K562 (cell line): ENCODE measurements around the gene FMN2.

Experiments
- BMI1 ChIP-seq: fragments of 150-350 bp; IDR thresholded peaks from 2 replicates; pipeline ENCODE4 v1.6.1; 2014; ENCODE audit warnings: low read length
- POLR2A ChIP-seq: fragments of 450-650 bp; conservative IDR thresholded peaks from 2 replicates; pipeline ENCODE4 v1.6.1; 2016
- PRMT5 ChIP-seq: sonication (generic); formaldehyde crosslinking; IDR thresholded peaks from 2 replicates; pipeline ENCODE4 v1.5.0; 2020; ENCODE audit warnings: missing genetic modification reagents
- ZC3H11A ChIP-seq: IDR thresholded peaks from 2 replicates; pipeline ENCODE4 v1.6.1; 2012; ENCODE audit warnings: low read depth, low read length, improper control_type of control experiment
- TF ChIP-seq, protein P1 (sequence below): sonication (generic); formaldehyde crosslinking; IDR thresholded peaks from 2 replicates; pipeline ENCODE4 v1.5.0; 2020; ENCODE audit warnings: missing genetic modification reagents

DNA sequence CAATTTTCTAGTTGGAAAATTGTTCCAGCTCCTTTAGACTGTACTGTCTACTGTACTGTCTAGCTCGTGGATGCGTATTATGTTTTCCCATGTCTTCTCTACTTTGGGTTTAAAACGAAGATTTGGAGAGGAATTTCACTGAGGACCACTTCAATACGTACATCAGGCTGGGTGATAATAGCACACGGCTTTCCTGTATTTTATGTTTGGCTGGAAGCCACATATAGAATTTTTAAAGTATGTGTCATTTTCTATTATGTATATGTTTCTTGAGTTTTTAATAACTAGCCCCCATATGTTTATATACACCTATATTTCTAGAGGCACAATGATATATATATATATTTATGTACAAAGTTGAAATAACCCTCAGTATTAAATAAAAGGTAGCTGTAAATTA is 293.9 kb downstream of the FMN2 start:
- TF ChIP-seq ZC3H11A (no peak), POLR2A (no peak), PRMT5 (CRISPR knock-in tag) (no peak), BMI1 (no peak)
- TF ChIP-seq, protein P1, sequence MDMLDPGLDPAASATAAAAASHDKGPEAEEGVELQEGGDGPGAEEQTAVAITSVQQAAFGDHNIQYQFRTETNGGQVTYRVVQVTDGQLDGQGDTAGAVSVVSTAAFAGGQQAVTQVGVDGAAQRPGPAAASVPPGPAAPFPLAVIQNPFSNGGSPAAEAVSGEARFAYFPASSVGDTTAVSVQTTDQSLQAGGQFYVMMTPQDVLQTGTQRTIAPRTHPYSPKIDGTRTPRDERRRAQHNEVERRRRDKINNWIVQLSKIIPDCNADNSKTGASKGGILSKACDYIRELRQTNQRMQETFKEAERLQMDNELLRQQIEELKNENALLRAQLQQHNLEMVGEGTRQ (CRISPR knock-in tag), result no peak
